RWPE2 (cell line): Measurements from ENCODE around the gene NEAT1.

Source experiments
- ATAC-seq: fragments of 200-7000 bp; cut with Tn5 transposase; 3 replicates; pipeline ENCODE4 v1.9.1; 2021; ENCODE audit warnings: low read depth
- DNase-seq: peaks from one replicate; pipeline ENCODE4 v3.0.0-alpha.2; 2020; ENCODE audit warnings: low spot score
- H3K27ac ChIP-seq: fragments of 450-650 bp; 2 replicates; pipeline ENCODE4 v1.5.1; 2017; ENCODE audit warnings: mild to moderate bottlenecking; ENCODE audit not compliant: poor library complexity, severe bottlenecking
- H3K27me3 ChIP-seq: fragments of 250-450 bp; sonication (Bioruptor Pico); 2 replicates; pipeline ENCODE4 v1.5.1; 2021; ENCODE audit warnings: mild to moderate bottlenecking, moderate library complexity; ENCODE audit not compliant: insufficient read depth, poor library complexity, severe bottlenecking
- H3K36me3 ChIP-seq: fragments of 250-450 bp; sonication (Bioruptor Pico); 2 replicates; pipeline ENCODE4 v1.5.1; 2020; ENCODE audit warnings: low read depth, mild to moderate bottlenecking, moderate library complexity
- H3K4me1 ChIP-seq: fragments of 250-450 bp; sonication (Bioruptor Pico); 2 replicates; pipeline ENCODE4 v1.5.1; 2021; ENCODE audit warnings: mild to moderate bottlenecking, moderate library complexity; ENCODE audit not compliant: insufficient read depth, poor library complexity, severe bottlenecking
- H3K4me3 ChIP-seq: fragments of 250-450 bp; sonication (Bioruptor Pico); 2 replicates; pipeline ENCODE4 v1.5.1; 2021; ENCODE audit warnings: mild to moderate bottlenecking, moderate library complexity; ENCODE audit not compliant: severe bottlenecking
- H3K9me3 ChIP-seq: fragments of 250-450 bp; sonication (Bioruptor Pico); 2 replicates; pipeline ENCODE4 v1.5.1; 2021; ENCODE audit warnings: mild to moderate bottlenecking, moderate library complexity; ENCODE audit not compliant: severe bottlenecking
- CTCF ChIP-seq: fragments of 450-650 bp; IDR thresholded peaks from one replicate; pipeline ENCODE4 v1.5.1; 2017; ENCODE audit warnings: mild to moderate bottlenecking, moderate library complexity; ENCODE audit not compliant: poor library complexity, severe bottlenecking

NEAT1 gene

GRCh38 chr11:65416841-65417701, 5.5 kb upstream of the NEAT1 start:
- ATAC-seq (no peak), DNase-seq (peak; percentile 56)
- no peaks in the 10 kb centered on the region for H3K27me3 ChIP-seq
- H3K4me3 ChIP-seq, result no peak overlapping the region
- TF ChIP-seq CTCF, result no peak
- H3K9me3 ChIP-seq, result no peaks in the 10 kb centered on the region
- H3K4me1 ChIP-seq, result peaks cover 35% of the 10 kb centered on the region
- peak overlapping the region; percentile 97 for H3K27ac ChIP-seq
- H3K36me3 ChIP-seq, result no peaks in the 10 kb centered on the region

DNA sequence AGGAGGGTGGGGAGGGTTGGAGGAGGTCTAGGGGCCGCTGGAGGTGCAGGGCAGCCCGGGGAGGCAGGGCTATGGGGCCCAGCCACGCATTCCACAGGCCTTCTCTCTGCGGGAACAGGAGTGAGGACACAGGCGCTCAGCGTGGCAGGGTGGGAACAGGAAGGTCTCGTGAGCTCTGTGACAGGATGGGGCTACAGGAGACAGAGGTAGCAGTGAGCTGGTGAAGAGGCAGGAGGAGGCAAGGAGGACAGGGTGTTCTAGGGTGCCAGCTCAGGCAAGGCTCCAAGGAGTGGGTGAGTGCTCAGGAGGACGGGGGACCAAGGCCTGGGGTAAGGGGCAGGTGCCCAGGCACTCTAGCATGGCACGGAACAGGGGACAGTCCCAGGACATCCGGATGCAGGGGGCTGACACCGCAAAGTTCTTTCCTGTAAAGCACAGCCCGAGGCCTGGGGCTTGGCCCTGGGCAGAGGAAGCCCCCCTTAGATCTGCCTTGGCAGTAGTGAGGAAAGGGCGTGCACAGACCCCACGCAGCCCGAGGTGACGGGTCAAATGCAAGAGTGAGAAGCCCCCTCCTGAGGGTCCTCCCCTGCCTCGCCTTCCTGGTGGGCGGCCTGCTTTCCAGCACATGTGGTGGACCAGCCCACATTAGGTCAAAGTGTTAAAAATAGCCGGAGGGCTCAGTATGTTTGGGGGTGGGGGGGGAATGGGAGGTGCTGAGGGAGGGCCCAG, 4.7 kb upstream of the NEAT1 start:
- TF ChIP-seq CTCF, result no peak
- Histone ChIP-seq H3K4me3 (no peak overlapping the region), H3K36me3 (peaks cover 1% of the 10 kb centered on the region), H3K27me3 (no peaks in the 10 kb centered on the region), H3K4me1 (peaks cover 35% of the 10 kb centered on the region), H3K27ac (peak overlapping the region; percentile 97), H3K9me3 (no peaks in the 10 kb centered on the region)
- ATAC-seq (no peak), DNase-seq (peak; percentile 53)

DNA sequence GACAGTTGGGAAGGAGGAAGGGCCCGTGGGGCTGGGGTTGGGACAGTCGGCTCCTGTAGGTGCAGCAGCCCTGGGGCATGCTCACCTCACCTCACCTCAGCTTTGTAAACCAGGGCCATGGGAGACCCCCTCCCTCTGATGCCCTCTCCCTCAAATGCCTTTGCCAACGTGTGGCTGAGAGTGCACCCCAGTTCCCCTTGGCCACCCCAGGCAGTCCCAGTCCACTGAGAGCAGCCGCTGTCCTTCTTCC, 4.2 kb upstream of the NEAT1 start:
- Histone ChIP-seq H3K4me1 (peaks cover 35% of the 10 kb centered on the region), H3K9me3 (no peaks in the 10 kb centered on the region), H3K27me3 (no peaks in the 10 kb centered on the region), H3K36me3 (peaks cover 6% of the 10 kb centered on the region), H3K4me3 (no peak overlapping the region), H3K27ac (peak overlapping the region; percentile 97)
- ATAC-seq (no peak), DNase-seq (peak; percentile 61)
- no peak for TF ChIP-seq CTCF

DNA sequence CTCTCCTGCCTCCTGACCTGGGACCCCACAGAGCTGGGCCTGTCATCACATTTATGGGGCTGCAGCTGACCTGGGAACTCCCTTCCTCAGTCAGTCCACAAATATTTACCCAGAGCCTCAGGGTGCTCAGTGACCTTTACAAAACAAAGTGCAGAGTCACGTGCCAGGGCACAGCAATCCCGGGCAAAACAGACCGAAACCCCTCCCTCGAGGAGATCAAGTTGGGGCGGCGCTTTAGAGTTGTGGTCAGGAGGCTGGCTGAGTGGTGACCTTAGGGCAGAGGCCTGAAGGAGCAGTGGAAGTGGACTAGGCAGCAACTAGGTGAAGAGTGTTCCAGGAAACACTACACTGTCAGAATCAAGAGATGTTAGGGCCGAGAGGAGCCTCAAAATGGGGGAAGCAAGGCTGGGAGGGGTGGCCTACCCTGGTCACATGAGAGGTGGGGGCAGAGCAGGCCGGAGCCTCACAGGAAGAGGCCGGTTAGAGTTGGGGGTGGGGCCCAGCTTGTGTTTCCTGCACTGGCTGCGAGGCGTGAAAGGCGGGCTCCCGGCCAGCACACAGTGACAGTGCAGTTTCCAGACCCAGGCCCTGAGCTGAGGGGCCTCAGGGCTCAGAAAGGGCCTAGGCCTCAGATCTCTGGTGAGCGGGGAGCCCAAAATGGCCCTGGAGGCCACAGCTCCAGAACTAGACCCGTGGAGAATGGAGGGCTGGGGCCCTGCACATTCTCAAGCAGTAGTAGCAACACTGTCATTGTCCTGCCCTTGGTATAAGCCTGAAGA, 3.7 kb upstream of the NEAT1 start:
- ATAC-seq, result peak; percentile 45
- Histone ChIP-seq H3K27ac (peak overlapping the region; percentile 97), H3K4me3 (peak overlapping the region; percentile 12), H3K36me3 (peaks cover 11% of the 10 kb centered on the region), H3K27me3 (no peaks in the 10 kb centered on the region), H3K4me1 (peaks cover 35% of the 10 kb centered on the region), H3K9me3 (no peaks in the 10 kb centered on the region)
- peak; percentile 96 for DNase-seq
- no peak for TF ChIP-seq CTCF
